Measurements from ENCODE around the gene LCN15.
"Not testable (repeated sequence)": the region's sequence is repeated elsewhere in the genome, so short reads cannot be mapped to it uniquely, and the experiment has no call there.

The LCN15 gene

DNA sequence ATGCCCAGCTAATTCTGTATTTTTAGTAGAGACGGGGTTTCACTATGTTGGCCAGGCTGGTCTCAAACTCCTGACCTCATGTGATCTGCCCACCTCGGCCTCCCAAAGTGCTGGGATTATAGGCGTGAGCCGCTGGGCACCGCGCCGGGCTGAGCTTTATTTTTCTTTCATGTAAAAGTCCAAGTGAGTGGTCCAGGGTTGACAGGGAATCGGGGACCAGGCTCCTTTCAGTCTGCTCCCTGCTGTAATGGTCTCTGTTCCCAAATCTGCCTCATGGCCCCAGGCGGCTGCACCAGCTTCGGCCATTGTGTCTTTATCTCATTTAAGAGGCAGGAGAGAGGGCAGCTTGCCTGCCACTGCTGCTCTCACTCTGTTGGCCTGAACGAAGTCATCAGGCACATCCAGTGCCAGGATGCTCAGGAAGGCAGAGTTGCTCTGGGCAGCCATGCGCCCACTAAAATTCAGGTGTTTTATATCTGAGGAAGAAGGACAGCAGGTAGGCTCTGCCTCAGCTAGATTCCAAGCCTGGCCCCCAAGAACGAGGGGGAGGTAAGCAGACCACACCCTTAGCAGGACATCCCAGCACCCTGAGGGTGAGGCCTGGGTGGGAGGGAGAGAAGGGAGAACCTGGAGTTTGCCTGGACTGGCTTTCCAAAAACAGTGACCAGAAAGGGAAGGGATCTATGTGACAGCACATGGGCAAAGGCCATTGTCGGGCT is 30.1 kb upstream of the LCN15 start:
- DNase-seq (ENCODE audit: low spot score): no peak

- no peak for DNase-seq (ENCODE audit: low spot score)
Observed at GRCh38 chr9:136793086-136793946, 29.0 kb upstream of the LCN15 start.

- DNase-seq (ENCODE audit: low spot score): no peak
Observed at GRCh38 chr9:136792321-136793085, 28.2 kb upstream of the LCN15 start.

DNA sequence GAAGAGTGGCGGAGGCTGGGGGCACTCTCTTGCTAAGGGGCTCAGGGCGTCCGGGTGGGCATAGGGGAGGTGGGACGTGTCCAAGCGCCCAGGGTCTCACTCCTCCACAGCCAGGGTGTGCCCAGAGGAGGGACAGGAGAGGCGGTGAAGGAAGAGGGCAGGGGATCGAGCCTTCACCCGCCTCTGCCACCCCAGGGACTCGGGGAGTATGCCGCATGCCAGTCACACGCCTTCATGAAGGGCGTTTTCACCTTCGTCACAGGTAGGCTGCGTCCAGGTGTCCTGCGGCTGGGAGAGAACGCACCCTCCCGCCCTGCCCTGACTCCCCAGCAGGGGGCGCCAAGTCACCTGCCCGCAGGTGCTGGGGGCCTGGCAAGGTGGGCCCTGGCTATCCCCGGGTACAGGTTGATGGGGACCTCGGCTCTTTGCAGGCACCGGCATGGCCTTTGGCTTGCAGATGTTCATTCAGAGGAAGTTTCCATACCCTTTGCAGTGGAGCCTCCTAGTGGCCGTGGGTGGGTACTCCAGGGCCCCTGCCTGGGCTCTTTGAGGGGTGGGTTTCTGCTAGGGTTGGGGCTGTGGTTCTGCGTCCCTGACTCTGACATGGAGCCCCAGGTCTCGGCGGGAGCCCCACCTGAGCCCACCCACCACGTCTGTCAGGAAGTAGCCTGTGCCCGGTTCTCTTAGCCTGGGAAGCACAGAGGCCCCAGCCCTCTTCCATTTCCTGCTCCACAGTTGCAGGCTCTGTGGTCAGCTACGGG is 27.4 kb upstream of the LCN15 start:
- no peak for DNase-seq (ENCODE audit: low spot score)

DNA sequence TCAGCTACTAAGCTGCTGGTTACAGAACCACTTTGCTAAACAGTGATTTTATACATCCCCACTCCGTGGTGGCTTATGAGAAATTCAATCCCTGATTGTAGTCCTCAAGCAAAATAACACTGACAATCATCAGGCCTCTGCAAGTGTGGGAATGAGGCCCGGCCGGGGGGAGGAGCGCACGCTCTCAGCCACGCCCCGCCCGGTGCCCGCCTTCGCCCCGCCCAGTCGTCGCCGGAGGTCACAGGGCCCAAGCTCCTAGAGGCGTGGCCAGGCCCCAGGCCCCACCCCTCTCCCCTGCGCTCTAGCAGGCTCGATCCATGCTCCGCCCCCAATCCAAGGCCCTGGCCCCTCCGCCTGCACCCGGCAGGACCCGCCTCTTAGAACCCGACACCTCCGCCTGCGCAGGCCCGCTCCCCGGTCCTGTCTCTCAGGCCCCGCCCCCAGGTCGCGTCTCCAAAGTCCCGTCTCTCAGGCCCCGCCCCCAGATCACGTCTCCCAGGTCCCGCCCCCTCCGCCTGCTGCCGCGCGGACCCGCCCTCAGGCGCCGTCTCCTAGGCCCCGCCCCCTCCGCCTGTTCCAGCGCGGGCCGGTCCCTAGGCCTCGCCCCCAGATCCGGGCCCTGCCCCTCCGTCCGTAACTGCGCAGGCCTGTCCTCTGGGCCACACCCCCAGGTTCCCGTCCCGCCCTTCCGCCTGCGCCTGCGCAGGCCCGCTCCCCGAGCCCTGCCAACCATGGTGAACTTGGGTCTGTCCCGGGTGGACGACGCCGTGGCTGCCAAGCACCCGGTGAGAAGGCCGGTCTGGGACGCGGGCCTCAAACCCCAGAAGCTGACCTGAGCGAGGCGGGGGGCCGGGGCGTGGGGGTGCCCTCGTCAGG is 26.6 kb upstream of the LCN15 start, which contains the start of gene TMEM141:
Gene TMEM141, plus strand, starts transcription at position 705 of the 876 bp plus-strand sequence. Its CDS starts 27 bp downstream, at position 732.
- DNase-seq (ENCODE audit: low spot score): peak; percentile 100

DNA sequence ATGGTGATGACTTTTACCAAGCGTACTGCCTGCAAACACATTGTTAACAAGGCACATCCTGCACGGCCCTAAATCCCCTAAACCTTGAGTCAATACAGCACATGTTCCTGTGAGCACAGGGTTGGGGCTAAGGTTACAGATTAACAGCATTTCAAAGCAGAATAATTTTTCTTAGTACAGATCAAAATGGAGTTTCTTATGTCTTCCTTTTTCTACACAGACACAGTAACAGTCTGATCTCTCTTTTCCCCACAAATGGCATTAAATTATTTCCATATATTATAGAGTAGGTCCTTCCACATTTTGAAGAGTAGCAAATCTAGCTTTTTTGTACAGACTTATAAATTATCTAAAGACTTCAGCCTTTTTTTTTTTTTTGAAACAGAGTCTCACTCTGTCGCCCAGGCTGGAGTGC is 25.2 kb upstream of the LCN15 start:
- DNase-seq (ENCODE audit: low spot score): no peak

DNA sequence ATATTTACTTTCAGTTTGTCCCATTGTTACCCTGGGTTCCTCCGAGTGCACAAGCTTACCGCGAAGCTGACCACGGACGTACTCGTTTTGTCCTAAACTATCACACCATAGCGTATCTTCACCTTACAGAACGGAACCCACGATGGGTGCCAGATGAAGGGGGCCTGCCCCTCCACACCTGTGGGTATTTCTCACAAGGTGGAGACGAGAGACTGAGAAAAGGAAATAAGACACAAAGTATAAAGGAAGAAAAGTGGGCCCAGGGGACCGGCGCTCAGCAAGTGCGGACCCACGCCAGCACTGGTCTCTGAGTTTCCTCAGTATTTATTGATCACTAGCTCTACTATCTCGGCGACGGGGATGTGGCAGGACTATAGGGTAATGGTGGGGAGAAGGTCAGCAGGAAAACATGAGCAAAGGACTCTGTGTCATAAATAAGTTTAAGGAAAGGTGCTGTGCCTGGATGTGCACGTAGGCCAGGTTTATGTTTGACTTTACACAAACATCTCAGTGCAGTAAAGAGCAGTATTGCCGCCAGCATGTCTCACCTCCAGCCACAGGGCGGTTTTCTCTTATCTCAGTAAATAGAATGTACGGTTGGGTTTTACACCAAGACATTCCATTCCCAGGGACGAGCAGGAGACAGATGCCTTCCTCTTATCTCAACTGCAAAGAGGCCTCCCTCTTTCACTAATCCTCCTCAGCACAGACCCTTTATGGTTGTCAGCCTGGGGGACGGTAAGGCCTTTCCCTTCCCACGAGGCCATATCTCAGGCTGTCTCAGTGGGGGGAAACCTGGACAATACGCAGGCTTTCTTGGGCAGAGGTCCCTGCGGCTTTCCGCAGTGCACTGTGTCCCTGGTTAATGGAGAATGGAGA is 24.6 kb upstream of the LCN15 start:
- DNase-seq (ENCODE audit: low spot score): not testable (repeated sequence)

DNA sequence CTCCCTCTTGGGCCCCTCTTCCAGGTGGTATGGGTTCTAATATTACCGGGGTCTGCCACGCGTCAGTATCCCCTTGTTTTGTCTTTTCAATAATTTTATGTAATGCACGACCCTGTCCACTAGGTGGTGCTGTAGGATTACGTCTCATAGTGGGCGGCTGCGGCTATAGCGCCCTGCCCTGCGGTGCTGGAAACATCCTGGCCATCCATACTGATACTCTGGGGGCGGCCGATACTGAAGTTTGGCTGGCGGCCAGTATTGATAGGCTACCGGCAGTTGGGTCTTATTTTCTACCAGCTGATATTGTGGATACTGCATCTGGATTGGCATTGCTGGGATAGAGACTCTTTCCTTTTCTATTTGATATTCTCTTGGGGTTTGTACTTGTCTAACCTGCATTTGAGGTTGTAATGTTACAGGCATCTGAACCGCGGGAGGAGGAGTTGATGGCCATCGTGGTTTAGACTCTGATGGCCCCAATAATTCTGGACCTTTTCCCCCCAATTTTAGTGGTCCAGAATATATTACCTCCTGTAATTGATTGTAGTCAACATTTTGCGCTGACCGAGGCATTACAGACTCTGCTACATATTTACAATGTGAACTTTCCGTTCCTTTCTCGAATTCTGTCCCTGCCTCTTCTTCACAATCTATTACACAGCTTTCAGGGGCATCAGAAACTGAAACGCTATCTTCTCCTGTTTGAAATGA is 23.5 kb upstream of the LCN15 start:
- DNase-seq (ENCODE audit: low spot score): peak; percentile 81

- peak; percentile 44 for DNase-seq (ENCODE audit: low spot score)
Observed at GRCh38 chr9:136786983-136787382, 22.7 kb upstream of the LCN15 start.

DNA sequence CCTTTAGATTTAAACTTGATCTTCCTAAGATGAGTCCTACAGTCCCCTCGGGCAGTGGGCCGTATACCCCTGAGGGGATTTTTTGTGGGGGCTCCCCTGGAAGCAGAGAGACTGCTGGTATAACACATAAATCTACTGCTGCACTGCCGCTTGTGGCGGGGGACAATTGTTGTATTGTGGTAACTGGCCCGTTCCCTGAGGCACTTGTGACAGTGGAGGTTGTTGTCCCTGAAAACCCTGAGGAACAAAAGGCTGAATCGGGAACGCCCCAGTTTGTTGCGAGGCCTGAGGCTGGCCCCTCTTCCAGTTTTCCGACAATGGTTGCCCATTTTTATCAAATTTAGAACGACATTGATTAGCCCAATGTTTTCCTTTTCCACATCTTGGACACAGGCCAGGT is 22.1 kb upstream of the LCN15 start:
- peak; percentile 86 for DNase-seq (ENCODE audit: low spot score)

DNA sequence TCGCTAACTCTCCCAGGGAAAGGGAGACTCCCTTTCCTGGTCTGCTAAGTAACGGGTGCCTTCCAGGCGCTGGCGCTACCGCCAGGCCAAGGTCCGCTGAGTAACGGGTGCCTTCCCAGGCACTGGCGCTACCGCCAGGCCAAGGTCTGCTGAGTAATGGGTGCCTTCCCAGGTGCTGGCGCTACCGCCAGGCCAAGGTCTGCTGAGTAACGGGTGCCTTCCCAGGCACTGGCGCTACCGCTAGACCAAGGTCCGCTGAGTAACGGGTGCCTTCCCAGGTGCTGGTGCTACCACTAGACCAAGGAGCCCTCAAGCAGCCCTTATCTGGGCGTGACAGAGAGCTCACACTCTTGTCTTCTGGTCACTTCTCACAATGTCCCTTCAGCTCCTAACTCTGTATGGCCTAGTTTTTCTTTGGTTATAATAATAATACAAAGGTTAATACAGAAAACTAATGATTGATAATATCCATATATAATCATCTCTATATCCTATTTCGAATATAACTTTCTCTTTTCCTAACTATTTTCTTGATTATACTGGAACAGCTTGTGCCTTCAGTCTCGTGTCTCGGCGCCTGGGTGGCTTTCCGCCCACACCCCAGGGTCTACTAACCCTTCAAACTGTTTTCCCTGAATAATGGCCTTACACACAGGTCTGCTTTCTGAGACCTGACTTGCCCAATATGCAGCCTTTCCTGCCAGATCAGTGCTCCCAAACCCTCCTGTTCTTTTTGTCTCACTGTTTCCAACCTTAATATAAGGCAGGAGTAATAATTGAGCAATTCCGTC is 21.4 kb upstream of the LCN15 start:
- DNase-seq (ENCODE audit: low spot score): not testable (repeated sequence)

- no peak for DNase-seq (ENCODE audit: low spot score)
Observed at GRCh38 chr9:136784997-136785361, 20.7 kb upstream of the LCN15 start.

DNA sequence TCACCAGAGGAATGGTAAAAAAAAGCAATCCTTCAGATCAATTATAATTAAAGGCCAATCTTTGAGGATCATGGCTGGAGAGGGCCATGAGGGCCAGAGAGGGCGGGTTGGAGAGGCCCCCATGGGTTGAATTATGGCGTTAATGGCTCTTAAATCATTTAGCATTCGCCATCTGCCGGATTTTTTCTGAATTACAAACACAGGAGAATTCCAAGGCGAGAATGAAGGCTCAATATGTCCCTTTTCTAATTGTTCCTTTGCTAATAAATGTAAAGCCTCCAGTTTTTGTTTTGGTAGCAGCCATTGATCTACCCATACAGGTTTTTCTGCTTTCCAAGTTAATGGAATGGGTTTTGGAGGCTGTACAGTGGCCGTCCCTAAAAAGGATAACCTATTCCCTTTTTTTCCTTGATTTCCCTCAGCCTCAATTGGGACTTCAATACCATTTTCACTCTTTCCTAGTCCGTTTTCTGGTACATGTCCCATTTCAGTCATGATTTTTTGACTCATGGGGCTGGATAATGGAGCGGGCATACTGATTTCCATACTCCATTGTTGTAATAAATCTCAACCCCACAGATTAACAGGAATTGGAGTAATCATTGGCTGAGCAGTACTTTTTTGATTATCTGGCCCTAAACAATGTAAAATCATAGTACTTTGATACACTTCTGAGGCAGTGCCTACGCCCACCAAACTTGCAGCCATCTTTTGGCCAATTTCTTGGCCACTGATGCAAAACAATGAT is 20.1 kb upstream of the LCN15 start:
- DNase-seq (ENCODE audit: low spot score): no peak

- no peak for DNase-seq (ENCODE audit: low spot score)
Observed at GRCh38 chr9:136782452-136782851, 18.1 kb upstream of the LCN15 start.

GRCh38 chr9:136779808-136780207 is 15.5 kb upstream of the LCN15 start:
- no peak for DNase-seq (ENCODE audit: low spot score)

GRCh38 chr9:136777359-136777758 is 13.0 kb upstream of the LCN15 start:
- DNase-seq (ENCODE audit: low spot score): no peak

GRCh38 chr9:136776947-136777346 is 12.6 kb upstream of the LCN15 start:
- DNase-seq (ENCODE audit: low spot score): no peak
